ENCODE measurements around the gene CFDP1.

GRCh38 chr16:75472908-75473877 lies 39.9 kb upstream of the CFDP1 start:
- TF ChIP-seq GATA2 (IDR thresholded peaks at IDR 0.05; ENCODE audit: low read depth, low read length) (no peak), GATA3 (IDR thresholded peaks at IDR 0.05; ENCODE audit: low read depth, low read length) (no peak)
